ENCODE measurements around the gene FBLN5. TPM values are rescaled to one million over a fixed set of nuclear protein-coding genes. Genes with fewer than 3 reads are reported as not detected.

Gene FBLN5
- total RNA-seq, 3 donors from 2014 or later = 6.1 to 56.7 (median 18.6) TPM

DNA sequence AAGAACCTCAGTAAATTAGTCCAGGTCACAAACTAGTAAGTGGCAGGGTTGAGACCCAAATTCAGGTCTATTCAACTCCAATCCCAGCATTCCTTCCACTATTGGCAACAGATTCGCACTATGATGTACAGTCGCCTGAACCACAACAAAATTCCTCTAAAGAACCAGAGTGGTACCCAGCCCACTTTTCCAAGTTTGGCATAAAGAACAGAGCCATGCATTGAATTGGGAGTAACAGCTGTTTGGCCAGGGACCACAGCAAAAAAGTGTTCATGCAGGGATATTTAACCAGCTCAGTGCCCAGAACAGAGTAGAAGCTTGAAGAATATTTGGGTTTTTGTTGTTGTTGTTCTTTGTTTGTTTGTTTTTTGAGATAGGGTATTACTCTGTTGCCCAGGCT is 89.9 kb downstream of the FBLN5 start:
- TF ChIP-seq, protein P1, sequence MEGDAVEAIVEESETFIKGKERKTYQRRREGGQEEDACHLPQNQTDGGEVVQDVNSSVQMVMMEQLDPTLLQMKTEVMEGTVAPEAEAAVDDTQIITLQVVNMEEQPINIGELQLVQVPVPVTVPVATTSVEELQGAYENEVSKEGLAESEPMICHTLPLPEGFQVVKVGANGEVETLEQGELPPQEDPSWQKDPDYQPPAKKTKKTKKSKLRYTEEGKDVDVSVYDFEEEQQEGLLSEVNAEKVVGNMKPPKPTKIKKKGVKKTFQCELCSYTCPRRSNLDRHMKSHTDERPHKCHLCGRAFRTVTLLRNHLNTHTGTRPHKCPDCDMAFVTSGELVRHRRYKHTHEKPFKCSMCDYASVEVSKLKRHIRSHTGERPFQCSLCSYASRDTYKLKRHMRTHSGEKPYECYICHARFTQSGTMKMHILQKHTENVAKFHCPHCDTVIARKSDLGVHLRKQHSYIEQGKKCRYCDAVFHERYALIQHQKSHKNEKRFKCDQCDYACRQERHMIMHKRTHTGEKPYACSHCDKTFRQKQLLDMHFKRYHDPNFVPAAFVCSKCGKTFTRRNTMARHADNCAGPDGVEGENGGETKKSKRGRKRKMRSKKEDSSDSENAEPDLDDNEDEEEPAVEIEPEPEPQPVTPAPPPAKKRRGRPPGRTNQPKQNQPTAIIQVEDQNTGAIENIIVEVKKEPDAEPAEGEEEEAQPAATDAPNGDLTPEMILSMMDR (IDR thresholded peaks at IDR 0.05) = no peak
- intact Hi-C loops (cut with DNase I, micrococcal nuclease) = no loop called here

GRCh38 chr14:91854327-91854934 is 93.1 kb downstream of the FBLN5 start:
- Histone ChIP-seq H3K4me1 (ENCODE audit: low read depth) (no peaks in the 10 kb centered on the region), H3K9me3 (no peaks in the 10 kb centered on the region), H3K4me3 (no peak overlapping the region), H3K36me3 (ENCODE audit: low read depth) (no peaks in the 10 kb centered on the region)
- TF ChIP-seq, protein P1 (IDR thresholded peaks at IDR 0.05) = no peak
- DNase-seq (no peak), ATAC-seq (no peak)
- intact Hi-C loops (cut with DNase I, micrococcal nuclease) = no loop called here

More for the DNA sequence above, 89.9 kb downstream of the FBLN5 start:
- ATAC-seq (no peak), DNase-seq (no peak)
- no peak overlapping the region for H3K4me3 ChIP-seq
- no peaks in the 10 kb centered on the region for H3K9me3 ChIP-seq
- no peaks in the 10 kb centered on the region for H3K36me3 ChIP-seq (ENCODE audit: low read depth)
- H3K4me1 ChIP-seq (ENCODE audit: low read depth) = no peaks in the 10 kb centered on the region

GRCh38 chr14:91851563-91851962 is 95.9 kb downstream of the FBLN5 start:
- H3K4me3 ChIP-seq = no peak overlapping the region
- ATAC-seq (no peak), DNase-seq (no peak)
- intact Hi-C loops (cut with DNase I, micrococcal nuclease) = no loop called here
- TF ChIP-seq, protein P1 (IDR thresholded peaks at IDR 0.05) = no peak
- H3K4me1 ChIP-seq (ENCODE audit: low read depth) = no peaks in the 10 kb centered on the region
- H3K36me3 ChIP-seq (ENCODE audit: low read depth) = no peaks in the 10 kb centered on the region
- no peaks in the 10 kb centered on the region for H3K9me3 ChIP-seq

DNA sequence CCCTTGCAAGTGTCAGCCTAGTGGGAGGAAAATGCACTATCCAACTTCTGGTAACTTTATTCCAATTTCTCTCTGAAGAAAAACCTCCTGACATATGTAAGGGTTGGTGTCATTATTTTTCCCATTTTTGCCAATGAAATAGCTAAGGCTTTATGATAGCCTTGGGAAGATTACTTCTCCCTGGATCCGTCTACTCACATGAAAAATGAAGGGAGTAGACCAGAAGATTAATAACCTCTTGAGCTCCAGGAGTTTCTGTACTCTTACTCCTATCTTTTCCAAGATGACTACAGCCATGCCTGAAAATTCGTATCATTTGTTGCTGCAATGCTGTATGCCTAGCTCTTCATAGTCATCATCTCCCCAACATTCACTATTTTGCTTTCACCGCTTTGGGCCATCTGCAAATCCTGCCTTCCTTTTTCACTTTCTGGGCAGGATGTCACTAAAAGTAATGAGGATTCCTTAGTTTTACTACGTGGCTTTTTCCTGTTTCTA is 98.9 kb downstream of the FBLN5 start:
- no peak for DNase-seq

GRCh38 chr14:91847693-91848092 is 99.8 kb downstream of the FBLN5 start:
- H3K4me3 ChIP-seq = no peak overlapping the region
- DNase-seq (no peak), ATAC-seq (no peak)
- no peaks in the 10 kb centered on the region for H3K4me1 ChIP-seq (ENCODE audit: low read depth)
- intact Hi-C loops (cut with DNase I, micrococcal nuclease) = no loop called here
- H3K36me3 ChIP-seq (ENCODE audit: low read depth) = no peaks in the 10 kb centered on the region
- no peaks in the 10 kb centered on the region for H3K9me3 ChIP-seq
- TF ChIP-seq, protein P1 (IDR thresholded peaks at IDR 0.05) = no peak

More for the DNA sequence above, 98.9 kb downstream of the FBLN5 start:
- ATAC-seq = no peak
- TF ChIP-seq, protein P1 (IDR thresholded peaks at IDR 0.05) = no peak
- H3K4me3 ChIP-seq = no peak overlapping the region
- no peaks in the 10 kb centered on the region for H3K36me3 ChIP-seq (ENCODE audit: low read depth)
- H3K9me3 ChIP-seq = no peaks in the 10 kb centered on the region
- no peaks in the 10 kb centered on the region for H3K4me1 ChIP-seq (ENCODE audit: low read depth)
- intact Hi-C loops (cut with DNase I, micrococcal nuclease) = no loop called here

All from mucosa of descending colon (tissue), 3 donors.